Measurements from ENCODE around the gene NME4. TPM values are rescaled to one million over a fixed set of nuclear protein-coding genes. Genes with fewer than 3 reads are reported as not detected.
"Not testable (repeated sequence)": the region's sequence is repeated elsewhere in the genome, so short reads cannot be mapped to it uniquely, and the experiment has no call there.

Gene NME4
- total RNA-seq, 1 experiment from 2014 or later: 82.9 TPM

- Histone ChIP-seq H3K36me3 (peaks cover 11% of the 10 kb centered on the region), H3K4me3 (no peak overlapping the region), H3K27me3 (replicated peaks) (no peaks in the 10 kb centered on the region), H3K27ac (no peak overlapping the region), H3K4me1 (replicated peaks) (peaks cover 9% of the 10 kb centered on the region), H3K9me3 (replicated peaks) (0 out of 2 replicates have a peak, but pooled peaks cover 3% of the 10 kb centered on the region)
- DNase-seq (ENCODE audit: low read depth in 1 of 2, low spot score in 2 of 2): no peak
Measured at GRCh38 chr16:404971-405486, 8.0 kb downstream of the NME4 start.

DNA sequence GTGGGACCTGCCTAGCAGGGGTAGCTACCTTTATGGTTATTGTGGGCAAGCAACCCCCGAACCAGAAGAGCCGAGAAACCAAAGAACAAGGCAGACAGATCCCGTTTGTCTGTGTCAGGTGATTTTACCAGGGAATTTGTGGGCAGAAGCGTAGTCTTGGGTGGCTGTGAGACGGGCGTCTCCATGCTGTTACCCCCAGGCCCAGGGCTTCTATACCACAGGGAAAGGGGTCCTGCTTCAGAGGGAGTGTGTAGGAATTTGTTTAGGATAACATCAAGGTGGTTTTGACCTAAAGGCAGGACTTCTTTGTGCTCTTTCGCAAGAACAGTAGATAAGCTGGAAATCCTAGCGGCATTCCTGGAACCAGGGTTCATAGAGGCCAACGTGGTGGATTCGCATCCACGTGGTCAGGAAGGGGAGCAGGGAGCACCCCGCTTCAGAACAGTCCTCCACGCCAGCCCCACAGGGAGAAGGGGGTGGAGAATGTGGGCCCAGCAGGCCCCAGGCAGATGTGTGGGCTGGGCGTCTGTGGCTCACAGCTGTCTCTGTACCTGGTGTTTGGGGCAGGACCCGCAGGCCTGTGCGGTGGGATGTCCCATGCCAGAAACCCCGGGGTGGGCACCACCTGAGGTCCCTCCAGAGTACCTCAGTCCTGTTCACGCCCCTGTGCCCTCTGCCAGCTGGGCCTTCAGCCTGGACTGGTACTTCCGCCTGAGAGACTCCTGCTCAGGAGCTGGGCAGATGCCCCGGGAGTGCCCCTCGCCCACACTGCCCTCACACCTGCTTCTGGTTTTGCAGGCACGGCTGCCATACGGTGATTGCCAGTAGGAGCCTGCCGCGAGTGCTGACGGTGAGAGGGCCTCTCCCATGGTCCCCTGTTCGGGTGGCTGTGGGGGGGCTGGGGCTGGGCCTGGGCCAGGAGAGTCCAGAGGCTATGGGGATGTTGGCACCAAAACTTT lies 8.8 kb downstream of the NME4 start:
- H3K4me1 ChIP-seq (replicated peaks): peaks cover under 1% of the 10 kb centered on the region; the same call in 1 of the 2 replicates
- 0 out of 2 replicates have a peak, but pooled peaks cover 3% of the 10 kb centered on the region for H3K9me3 ChIP-seq (replicated peaks)
- peaks cover 4% of the 10 kb centered on the region; the same call in 1 of the 2 replicates for H3K36me3 ChIP-seq
- H3K27me3 ChIP-seq (replicated peaks): no peaks in the 10 kb centered on the region
- no peak overlapping the region for H3K27ac ChIP-seq
- DNase-seq (ENCODE audit: low read depth in 1 of 2, low spot score in 2 of 2): no peak
- H3K4me3 ChIP-seq: no peak overlapping the region

GRCh38 chr16:407253-407652 lies 10.3 kb downstream of the NME4 start:
- no peaks in the 10 kb centered on the region for H3K36me3 ChIP-seq
- no peak overlapping the region for H3K4me3 ChIP-seq
- no peaks in the 10 kb centered on the region for H3K27me3 ChIP-seq (replicated peaks)
- H3K9me3 ChIP-seq (replicated peaks): no peaks in the 10 kb centered on the region
- no peak for DNase-seq (ENCODE audit: low read depth in 1 of 2, low spot score in 2 of 2)
- no peak overlapping the region for H3K27ac ChIP-seq
- no peaks in the 10 kb centered on the region for H3K4me1 ChIP-seq (replicated peaks)

GRCh38 chr16:410516-411178 lies 13.6 kb downstream of the NME4 start:
- no peaks in the 10 kb centered on the region for H3K4me1 ChIP-seq (replicated peaks)
- no peaks in the 10 kb centered on the region for H3K9me3 ChIP-seq (replicated peaks)
- H3K27me3 ChIP-seq (replicated peaks): no peaks in the 10 kb centered on the region
- no peak for DNase-seq (ENCODE audit: low read depth in 1 of 2, low spot score in 2 of 2)
- H3K36me3 ChIP-seq: no peaks in the 10 kb centered on the region
- H3K4me3 ChIP-seq: no peak overlapping the region
- H3K27ac ChIP-seq: no peak overlapping the region

DNA sequence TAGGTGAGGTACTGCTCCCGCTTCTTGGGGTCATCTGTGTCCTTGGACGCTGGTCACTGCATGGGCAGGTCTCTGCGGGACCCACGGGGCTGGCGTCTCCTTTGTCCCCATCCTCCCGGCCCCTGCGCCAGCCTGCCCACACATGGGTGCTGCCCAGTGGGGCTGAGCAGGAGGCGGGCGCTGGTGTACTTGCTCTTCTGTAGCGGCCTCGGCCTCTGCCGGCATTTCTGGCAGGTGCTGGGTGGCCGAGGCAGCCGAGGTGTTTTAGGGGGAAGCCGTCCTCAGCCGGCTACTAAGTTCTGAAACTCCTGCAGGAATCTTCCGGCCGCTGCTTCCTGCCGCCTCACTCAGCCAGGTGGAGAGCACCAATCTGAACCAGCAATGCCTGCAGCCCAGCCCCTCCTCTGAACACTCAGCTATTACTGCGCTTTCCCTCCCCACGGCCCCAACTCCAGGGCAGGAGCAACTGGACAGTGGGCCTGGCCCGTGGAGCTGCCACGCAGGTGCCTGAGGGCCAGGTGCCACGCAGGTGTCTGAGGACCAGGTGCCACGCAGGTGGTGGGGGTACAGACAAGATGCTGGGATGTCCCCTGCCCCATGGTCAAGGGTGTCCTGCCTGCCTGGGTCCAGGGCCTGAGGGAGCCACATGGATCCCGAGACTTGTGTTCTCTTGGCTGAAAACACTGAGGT lies 14.7 kb downstream of the NME4 start:
- no peak overlapping the region for H3K27ac ChIP-seq
- H3K9me3 ChIP-seq (replicated peaks): no peaks in the 10 kb centered on the region
- H3K4me3 ChIP-seq: no peak overlapping the region
- H3K27me3 ChIP-seq (replicated peaks): no peaks in the 10 kb centered on the region
- H3K4me1 ChIP-seq (replicated peaks): no peaks in the 10 kb centered on the region
- H3K36me3 ChIP-seq: no peaks in the 10 kb centered on the region
- no peak for DNase-seq (ENCODE audit: low read depth in 1 of 2, low spot score in 2 of 2)

GRCh38 chr16:414395-415169 lies 17.6 kb downstream of the NME4 start:
- DNase-seq (ENCODE audit: low read depth in 1 of 2, low spot score in 2 of 2): no peak
- Histone ChIP-seq H3K9me3 (replicated peaks) (no peaks in the 10 kb centered on the region), H3K27ac (no peak overlapping the region), H3K36me3 (no peaks in the 10 kb centered on the region), H3K27me3 (replicated peaks) (no peaks in the 10 kb centered on the region), H3K4me3 (no peak overlapping the region), H3K4me1 (replicated peaks) (no peaks in the 10 kb centered on the region)

- not testable (repeated sequence) for H3K27me3 ChIP-seq (replicated peaks); DNase-seq (ENCODE audit: low read depth in 1 of 2, low spot score in 2 of 2); H3K9me3 ChIP-seq (replicated peaks); H3K27ac ChIP-seq; H3K36me3 ChIP-seq; H3K4me1 ChIP-seq (replicated peaks); H3K4me3 ChIP-seq
Measured at GRCh38 chr16:415170-415498, 18.1 kb downstream of the NME4 start.

DNA sequence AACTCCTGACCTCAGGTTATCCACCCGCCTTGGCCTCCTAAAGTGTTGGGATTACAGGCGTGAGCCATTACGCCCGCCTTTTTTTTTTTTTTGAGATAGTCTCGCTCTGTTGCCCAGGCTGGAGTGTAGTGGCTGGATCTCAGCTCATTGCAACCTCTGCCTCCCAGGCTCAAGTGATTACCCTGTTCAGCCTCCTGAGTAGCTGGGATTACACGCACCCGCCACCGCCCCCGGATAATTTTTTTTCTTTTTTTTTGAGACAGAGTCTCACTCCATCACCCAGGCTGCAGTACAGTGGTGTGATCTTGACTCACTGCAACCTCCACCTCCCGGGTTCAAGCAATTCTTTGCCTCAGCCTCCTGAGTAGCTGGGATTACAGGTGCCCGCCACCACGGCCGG lies 25.2 kb downstream of the NME4 start:
- H3K9me3 ChIP-seq (replicated peaks); H3K27me3 ChIP-seq (replicated peaks); H3K4me3 ChIP-seq; H3K36me3 ChIP-seq; DNase-seq (ENCODE audit: low read depth in 1 of 2, low spot score in 2 of 2); H3K27ac ChIP-seq: not testable (repeated sequence)
- H3K4me1 ChIP-seq (replicated peaks): peaks cover 40% of the 10 kb centered on the region

GRCh38 chr16:424033-424622 lies 27.1 kb downstream of the NME4 start:
- Histone ChIP-seq H3K4me1 (replicated peaks) (peaks cover 42% of the 10 kb centered on the region), H3K27me3 (replicated peaks) (no peaks in the 10 kb centered on the region), H3K9me3 (replicated peaks) (no peaks in the 10 kb centered on the region), H3K36me3 (peaks cover 5% of the 10 kb centered on the region; the same call in 1 of the 2 replicates), H3K4me3 (peak overlapping the region; percentile 52), H3K27ac (peak overlapping the region; percentile 32)
- peak; percentile 84 to 88 for DNase-seq (ENCODE audit: low read depth in 1 of 2, low spot score in 2 of 2)

GRCh38 chr16:424623-425081 lies 27.7 kb downstream of the NME4 start:
- H3K27ac ChIP-seq: peak overlapping the region; percentile 22; the same call in 1 of the 2 replicates
- peak overlapping the region; percentile 52 for H3K4me3 ChIP-seq
- H3K36me3 ChIP-seq: peaks cover 5% of the 10 kb centered on the region; the same call in 1 of the 2 replicates
- DNase-seq (ENCODE audit: low read depth in 1 of 2, low spot score in 2 of 2): no peak
- peaks cover 42% of the 10 kb centered on the region for H3K4me1 ChIP-seq (replicated peaks)
- H3K27me3 ChIP-seq (replicated peaks): no peaks in the 10 kb centered on the region
- no peaks in the 10 kb centered on the region for H3K9me3 ChIP-seq (replicated peaks)

- peak; percentile 80 to 86 for DNase-seq (ENCODE audit: low read depth in 1 of 2, low spot score in 2 of 2)
- peak within 1 kb of the TSS; percentile 52 for H3K4me3 ChIP-seq
- H3K36me3 ChIP-seq: peaks cover 5% of the 10 kb centered on the region; the same call in 1 of the 2 replicates
- H3K27me3 ChIP-seq (replicated peaks): no peaks in the 10 kb centered on the region
- peak within 1 kb of the TSS; percentile 22; the same call in 1 of the 2 replicates for H3K27ac ChIP-seq
- H3K4me1 ChIP-seq (replicated peaks): peaks cover 42% of the 10 kb centered on the region
- no peaks in the 10 kb centered on the region for H3K9me3 ChIP-seq (replicated peaks)
Measured at GRCh38 chr16:425082-425718, 28.2 kb downstream of the NME4 start, which contains the start of gene RAB11FIP3. Gene RAB11FIP3 (plus strand): TSS chr16:425649. CDS start chr16:426007, 358 bp downstream.

DNA sequence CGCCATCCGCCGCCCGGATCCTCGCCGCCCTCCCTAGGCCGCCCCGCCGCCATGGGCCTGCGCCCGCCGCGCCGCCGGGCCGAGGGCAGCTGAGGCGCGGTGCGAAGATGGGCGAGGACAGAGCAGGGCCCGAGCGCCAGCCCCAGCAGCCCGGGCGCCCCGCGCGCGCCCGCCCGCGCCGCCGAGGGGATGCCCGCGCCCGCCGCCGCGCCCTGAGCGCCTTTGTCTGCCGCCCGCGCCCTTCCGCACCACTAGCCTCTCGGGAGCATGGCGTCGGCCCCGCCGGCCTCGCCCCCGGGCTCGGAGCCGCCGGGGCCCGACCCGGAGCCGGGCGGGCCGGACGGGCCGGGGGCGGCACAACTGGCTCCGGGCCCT lies 28.7 kb downstream of the NME4 start:
- no peak for DNase-seq (ENCODE audit: low read depth in 1 of 2, low spot score in 2 of 2)
- peaks cover 42% of the 10 kb centered on the region for H3K4me1 ChIP-seq (replicated peaks)
- H3K4me3 ChIP-seq: peak overlapping the region; percentile 52
- H3K27me3 ChIP-seq (replicated peaks): no peaks in the 10 kb centered on the region
- H3K9me3 ChIP-seq (replicated peaks): no peaks in the 10 kb centered on the region
- no peak overlapping the region for H3K27ac ChIP-seq
- peaks cover 5% of the 10 kb centered on the region; the same call in 1 of the 2 replicates for H3K36me3 ChIP-seq
